Activated CD4-positive, alpha-beta memory T cell treated with anti-CD3 and anti-CD28 coated beads for 36 hours (primary cell): ENCODE results near the gene ZNF385B. TPM values are rescaled to one million over a fixed set of nuclear protein-coding genes. Genes with fewer than 3 reads are reported as not detected.

Experiments used
- CTCF ChIA-PET: fragments of 350-600 bp; sonication (Branson Sonifier 250); formaldehyde crosslinking; loops from one replicate; lab custom pipeline; 2021; ENCODE audit warnings: antibody characterized with exemption, inconsistent platforms; lab: Charles Lee
- POLR2A ChIA-PET: fragments of 350-600 bp; sonication (Branson Sonifier 250); formaldehyde crosslinking; loops from one replicate; lab custom pipeline; 2021; ENCODE audit warnings: antibody characterized with exemption; lab: Charles Lee
- DNase-seq: peaks from one replicate; pipeline ENCODE4 v3.0.0-alpha.2; 2020
- H3K27ac Mint-ChIP-seq: one replicate; pipeline ENCODE4 v1.8.0; 2021; ENCODE audit warnings: mixed read lengths
- H3K27me3 Mint-ChIP-seq: one replicate; pipeline ENCODE4 v1.8.0; 2021; ENCODE audit warnings: mixed read lengths
- H3K36me3 Mint-ChIP-seq: one replicate; pipeline ENCODE4 v1.8.0; 2021; ENCODE audit warnings: mixed read lengths
- H3K4me1 Mint-ChIP-seq: one replicate; pipeline ENCODE4 v1.8.0; 2021; ENCODE audit warnings: low read depth, mixed read lengths
- H3K4me3 Mint-ChIP-seq: one replicate; pipeline ENCODE4 v1.8.0; 2021; ENCODE audit warnings: mild to moderate bottlenecking, mixed read lengths
- H3K9me3 Mint-ChIP-seq: one replicate; pipeline ENCODE4 v1.8.0; 2021; ENCODE audit warnings: mixed read lengths
- intact Hi-C: fragments of 100-400 bp; cut with micrococcal nuclease; formaldehyde crosslinking; loops from one replicate; pipeline ENCODE4 v1.15.1; 2023
- total RNA-seq, 2 experiments: library from RNA; stranded (reverse); gene quantifications; one replicate each; pipeline ENCODE4 v1.2.3, GENCODE V29; 2021

The ZNF385B gene
- total RNA-seq, 2 experiments from 2014 or later: not detected

DNA sequence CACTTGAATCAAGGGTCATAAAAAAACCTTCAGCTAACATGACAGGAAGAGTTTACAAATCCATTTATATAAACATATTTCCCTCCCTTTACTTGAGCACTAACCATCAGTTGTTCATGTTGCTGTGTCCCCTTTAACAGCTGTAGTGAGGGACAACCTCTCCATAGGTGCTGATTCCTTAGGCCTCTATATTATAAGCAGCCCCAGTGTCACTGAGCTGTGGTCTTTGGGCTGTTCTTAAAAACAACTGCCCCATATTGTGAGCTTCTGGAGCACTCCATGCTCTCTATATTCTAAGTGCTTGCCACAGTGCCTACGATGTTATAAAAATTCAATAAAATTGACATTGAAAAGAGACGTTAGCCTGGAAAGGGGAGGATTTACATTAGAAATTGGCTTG is 175.3 kb downstream of the ZNF385B start:
- Mint-ChIP-seq H3K4me1 (no peaks in the 10 kb centered on the region), H3K27me3 (peaks cover 1% of the 10 kb centered on the region), H3K27ac (no peak overlapping the region), H3K4me3 (no peak overlapping the region), H3K9me3 (no peaks in the 10 kb centered on the region), H3K36me3 (no peaks in the 10 kb centered on the region)
- ChIA-PET POLR2A (no interaction called here), CTCF (no interaction called here)
- no peak for DNase-seq
- intact Hi-C loops: no loop called here

DNA sequence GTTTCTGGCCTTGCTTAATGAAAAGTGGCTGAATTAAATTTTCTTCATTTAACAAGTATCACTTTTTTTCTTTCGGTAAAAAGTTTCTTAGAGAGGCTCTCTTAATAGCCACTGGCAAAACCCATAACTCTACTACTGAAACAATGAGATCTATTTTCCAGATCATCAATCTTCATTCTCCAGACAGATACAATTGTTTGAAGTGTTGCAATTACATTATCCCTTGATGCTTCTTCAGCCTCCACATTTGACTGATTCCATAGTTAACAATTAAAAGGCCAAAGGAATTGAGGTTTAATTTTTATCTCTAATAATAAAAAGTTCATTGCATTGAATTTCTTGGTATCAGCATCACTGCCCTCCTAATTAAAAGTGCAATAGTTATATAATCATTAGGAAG is 176.3 kb downstream of the ZNF385B start:
- Mint-ChIP-seq H3K4me3 (no peak overlapping the region), H3K9me3 (no peaks in the 10 kb centered on the region), H3K27me3 (peaks cover 1% of the 10 kb centered on the region), H3K36me3 (no peaks in the 10 kb centered on the region), H3K27ac (no peak overlapping the region), H3K4me1 (no peaks in the 10 kb centered on the region)
- intact Hi-C loops: no loop called here
- DNase-seq: no peak
- CTCF ChIA-PET: no interaction called here
- POLR2A ChIA-PET: no interaction called here

- ChIA-PET CTCF (no interaction called here), POLR2A (no interaction called here)
- Mint-ChIP-seq H3K36me3 (no peaks in the 10 kb centered on the region), H3K4me3 (no peak overlapping the region), H3K27me3 (peaks cover 1% of the 10 kb centered on the region), H3K9me3 (no peaks in the 10 kb centered on the region), H3K27ac (no peak overlapping the region), H3K4me1 (no peaks in the 10 kb centered on the region)
- intact Hi-C loops: no loop called here
- DNase-seq: no peak
Measured at GRCh38 chr2:179682756-179683155, 178.7 kb downstream of the ZNF385B start.

DNA sequence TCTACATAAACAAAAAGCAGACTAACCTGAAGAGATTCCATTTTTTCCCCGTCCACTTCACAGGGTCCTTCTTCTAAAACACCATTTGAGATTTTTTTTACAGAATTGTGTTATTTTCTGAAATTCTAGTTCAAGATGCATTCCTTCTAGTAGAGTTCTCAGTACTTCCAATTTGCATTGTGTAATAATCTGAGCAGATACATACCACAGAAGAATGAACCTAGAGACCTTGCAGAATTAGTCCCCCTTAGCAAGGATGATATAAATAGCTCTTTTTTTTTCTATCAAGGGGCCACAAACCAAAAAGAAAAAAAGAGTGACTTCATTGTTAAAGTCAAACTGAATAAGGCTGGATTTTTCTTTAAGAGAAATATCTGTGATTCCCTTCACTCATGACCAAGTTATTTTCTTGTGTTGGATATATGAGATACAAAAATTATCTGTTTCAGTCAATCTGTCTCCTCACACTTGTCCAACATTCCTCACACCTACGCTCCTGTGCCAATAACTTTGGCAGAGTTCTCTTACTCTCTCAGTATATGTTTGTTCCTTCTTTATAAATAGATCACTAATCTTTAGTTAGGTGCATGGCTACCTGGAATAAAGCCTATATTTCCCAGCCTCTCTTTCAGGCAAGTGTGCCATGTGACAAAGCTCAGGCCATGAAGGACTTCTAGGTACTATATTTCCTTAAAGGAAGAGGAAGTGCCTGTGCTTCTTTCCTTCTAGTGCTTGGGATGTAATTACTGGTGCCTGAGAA is 183.5 kb downstream of the ZNF385B start:
- POLR2A ChIA-PET: no interaction called here
- Mint-ChIP-seq H3K9me3 (no peaks in the 10 kb centered on the region), H3K4me3 (no peak overlapping the region), H3K4me1 (no peaks in the 10 kb centered on the region), H3K36me3 (no peaks in the 10 kb centered on the region), H3K27ac (no peak overlapping the region), H3K27me3 (peaks cover 1% of the 10 kb centered on the region)
- intact Hi-C loops: no loop called here
- CTCF ChIA-PET: no interaction called here
- DNase-seq: no peak

- no peak for DNase-seq
- POLR2A ChIA-PET: no interaction called here
- intact Hi-C loops: no loop called here
- Mint-ChIP-seq H3K9me3 (no peaks in the 10 kb centered on the region), H3K27ac (no peak overlapping the region), H3K4me1 (no peaks in the 10 kb centered on the region), H3K4me3 (no peak overlapping the region), H3K27me3 (peaks cover 1% of the 10 kb centered on the region), H3K36me3 (no peaks in the 10 kb centered on the region)
- CTCF ChIA-PET: no interaction called here
Measured at GRCh38 chr2:179677077-179677688, 184.2 kb downstream of the ZNF385B start.

DNA sequence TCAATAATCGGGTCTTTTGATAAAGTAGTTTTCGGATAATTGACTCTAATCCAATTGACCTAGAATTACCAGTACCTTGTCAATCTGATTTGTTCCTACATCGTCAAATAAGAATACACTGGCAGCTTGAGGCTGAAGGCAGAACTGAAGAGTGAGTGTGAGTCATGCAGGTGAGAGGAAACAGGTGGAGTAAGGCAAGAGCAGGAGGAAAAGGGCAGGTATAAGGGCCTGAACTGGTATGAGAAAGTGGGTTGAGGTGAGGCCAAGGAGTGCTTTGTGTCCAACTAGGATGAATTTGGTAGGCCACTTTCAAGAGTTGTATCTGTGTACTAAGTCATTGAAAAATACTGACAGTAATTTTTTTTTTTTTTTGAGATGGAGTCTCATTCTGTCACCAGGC is 186.0 kb downstream of the ZNF385B start:
- no peak for DNase-seq

GRCh38 chr2:179671043-179671981 is 190.1 kb downstream of the ZNF385B start:
- peaks cover 1% of the 10 kb centered on the region for H3K27me3 Mint-ChIP-seq
- no peaks in the 10 kb centered on the region for H3K4me1 Mint-ChIP-seq

More for the DNA sequence above, 186.0 kb downstream of the ZNF385B start:
- H3K27me3 Mint-ChIP-seq: peaks cover 1% of the 10 kb centered on the region
- intact Hi-C loops: no loop called here
- no peaks in the 10 kb centered on the region for H3K9me3 Mint-ChIP-seq
- no peak overlapping the region for H3K27ac Mint-ChIP-seq
- H3K4me3 Mint-ChIP-seq: no peak overlapping the region
- no peaks in the 10 kb centered on the region for H3K4me1 Mint-ChIP-seq
- H3K36me3 Mint-ChIP-seq: no peaks in the 10 kb centered on the region
- ChIA-PET CTCF (no interaction called here), POLR2A (no interaction called here)

GRCh38 chr2:179669196-179669595 is 192.2 kb downstream of the ZNF385B start:
- intact Hi-C loops: no loop called here
- ChIA-PET POLR2A (no interaction called here), CTCF (no interaction called here)
- Mint-ChIP-seq H3K36me3 (no peaks in the 10 kb centered on the region), H3K4me3 (no peak overlapping the region), H3K27me3 (no peaks in the 10 kb centered on the region), H3K27ac (no peak overlapping the region), H3K4me1 (no peaks in the 10 kb centered on the region), H3K9me3 (no peaks in the 10 kb centered on the region)
- no peak for DNase-seq

More at GRCh38 chr2:179671043-179671981, 190.1 kb downstream of the ZNF385B start:
- ChIA-PET CTCF (no interaction called here), POLR2A (no interaction called here)
- Mint-ChIP-seq H3K36me3 (no peaks in the 10 kb centered on the region), H3K27ac (no peak overlapping the region), H3K9me3 (no peaks in the 10 kb centered on the region), H3K4me3 (no peak overlapping the region)
- intact Hi-C loops: no loop called here
- DNase-seq: no peak

- Mint-ChIP-seq H3K4me3 (no peak overlapping the region), H3K27ac (no peak overlapping the region), H3K27me3 (no peaks in the 10 kb centered on the region), H3K4me1 (no peaks in the 10 kb centered on the region), H3K9me3 (no peaks in the 10 kb centered on the region), H3K36me3 (no peaks in the 10 kb centered on the region)
- ChIA-PET POLR2A (interaction anchor here (0.6 kb wide), 1 partner anchor 59 kb away, joined by 7 read pairs; no protein-coding TSS in a partner anchor), CTCF (no interaction called here)
- DNase-seq: no peak
- intact Hi-C loops: no loop called here
Measured at GRCh38 chr2:179664972-179665812, 196.2 kb downstream of the ZNF385B start.

GRCh38 chr2:179661986-179662385 is 199.4 kb downstream of the ZNF385B start:
- intact Hi-C loops: no loop called here
- H3K36me3 Mint-ChIP-seq: no peaks in the 10 kb centered on the region
- H3K27me3 Mint-ChIP-seq: no peaks in the 10 kb centered on the region
- no peak overlapping the region for H3K4me3 Mint-ChIP-seq
- no peaks in the 10 kb centered on the region for H3K4me1 Mint-ChIP-seq
- ChIA-PET POLR2A (no interaction called here), CTCF (no interaction called here)
- no peaks in the 10 kb centered on the region for H3K9me3 Mint-ChIP-seq
- H3K27ac Mint-ChIP-seq: no peak overlapping the region
- no peak for DNase-seq

- intact Hi-C loops: no loop called here
- Mint-ChIP-seq H3K27ac (no peak overlapping the region), H3K27me3 (no peaks in the 10 kb centered on the region), H3K4me3 (no peak overlapping the region), H3K9me3 (no peaks in the 10 kb centered on the region), H3K4me1 (no peaks in the 10 kb centered on the region), H3K36me3 (no peaks in the 10 kb centered on the region)
- CTCF ChIA-PET: no interaction called here
- POLR2A ChIA-PET: no interaction called here
- DNase-seq: no peak
Measured at GRCh38 chr2:179657068-179657595, 204.3 kb downstream of the ZNF385B start.
